GM12878 (cell line): Measurements from ENCODE around the gene SKIC8. TPM values are rescaled to one million over a fixed set of nuclear protein-coding genes. Genes with fewer than 3 reads are reported as not detected.

Source experiments
- ATAC-seq: fragments of 200-7000 bp; cut with Tn5 transposase; 3 replicates; pipeline ENCODE4 v1.9.1; 2020; ENCODE audit warnings: mild to moderate bottlenecking, moderate library complexity
- BruUV-seq: library from RNA; stranded (reverse); fragments of 400-500 nt; replicated peaks from 2 replicates; lab custom pipeline; 2021; lab: Mats Ljungman, UMichigan
- CTCF ChIA-PET: fragments of 300-600 bp; sonication (Branson Sonifier 250); formaldehyde crosslinking; extraction: SDS; loops from one replicate; lab custom pipeline; 2021; ENCODE audit warnings: inconsistent platforms; lab: Yijun Ruan, JAX
- POLR2A ChIA-PET: fragments of 350-600 bp; formaldehyde crosslinking; extraction: SDS; loops from one replicate; lab custom pipeline; 2021; ENCODE audit warnings: inconsistent platforms; lab: Charles Lee
- RAD21 ChIA-PET: fragments of 300-600 bp; sonication (Branson Sonifier 250); formaldehyde crosslinking; loops from one replicate; lab custom pipeline; 2023; ENCODE audit warnings: antibody characterized with exemption; ENCODE audit not compliant: unreplicated experiment; lab: Charles Lee
- SMC1A ChIA-PET: fragments of 300-600 bp; sonication (Branson Sonifier 250); formaldehyde crosslinking; loops from one replicate; lab custom pipeline; 2023; ENCODE audit not compliant: unreplicated experiment, uncharacterized antibody; lab: Charles Lee
- DNase-seq: peaks from one replicate; pipeline ENCODE4 v3.0.0-alpha.2; 2011; ENCODE audit warnings: low read depth, low spot score
- FAIRE-seq: peaks from 3 replicates; lab custom pipeline; 2011; peaks lifted over from hg19 to GRCh38; lab: Jason Lieb, UNC
- H2AFZ ChIP-seq: 2 replicates; pipeline ENCODE4 v1.6.0; 2011; ENCODE audit warnings: low read depth, low read length, control low read depth; ENCODE audit not compliant: control insufficient read depth
- H3K27ac ChIP-seq: 2 replicates; pipeline ENCODE4 v1.5.1; 2011; ENCODE audit warnings: control low read depth; ENCODE audit not compliant: control insufficient read depth, insufficient read depth
- H3K27me3 ChIP-seq, 2 experiments: replicated peaks in 1 of 2; 2 replicates each; pipeline versions ENCODE4 v1.6.0 to v1.6.1; 2011; ENCODE audit warnings: low read length in 1 of 2; ENCODE audit not compliant: control insufficient read depth in 2 of 2, insufficient read depth in 2 of 2
- H3K36me3 ChIP-seq, 2 experiments: 2 replicates each; pipeline ENCODE4 v1.5.1; 2011; ENCODE audit warnings: low read length in 1 of 2; ENCODE audit not compliant: control insufficient read depth in 2 of 2, insufficient read depth in 2 of 2
- H3K4me1 ChIP-seq: 2 replicates; pipeline ENCODE4 v1.6.1; 2011; ENCODE audit warnings: mild to moderate bottlenecking, low read length, moderate library complexity, mixed read lengths; ENCODE audit not compliant: control insufficient read depth, insufficient read depth
- H3K4me2 ChIP-seq: 2 replicates; pipeline ENCODE4 v1.6.0; 2011; ENCODE audit warnings: control low read depth; ENCODE audit not compliant: control insufficient read depth, insufficient read depth
- H3K4me3 ChIP-seq: fragments of 200-600 bp; sonication (generic); 2 replicates; pipeline ENCODE4 v1.5.1; 2016
- H3K79me2 ChIP-seq: 2 replicates; pipeline ENCODE4 v1.6.0; 2011; ENCODE audit warnings: low read length; ENCODE audit not compliant: control insufficient read depth, insufficient read depth
- H3K9ac ChIP-seq: 2 replicates; pipeline ENCODE4 v1.8.0; 2011; ENCODE audit warnings: low read length, control low read depth, mixed read lengths; ENCODE audit not compliant: control insufficient read depth, insufficient read depth
- H3K9me3 ChIP-seq: replicated peaks from 3 replicates; pipeline ENCODE4 v1.5.1; 2011; ENCODE audit warnings: mild to moderate bottlenecking, low read length; ENCODE audit not compliant: control insufficient read depth, insufficient read depth
- H4K20me1 ChIP-seq: 2 replicates; pipeline ENCODE4 v1.6.0; 2011; ENCODE audit not compliant: control insufficient read depth, insufficient read depth
- IKZF2 ChIP-seq, 2 experiments: fragments of 450-650 bp; IDR thresholded peaks; 2 replicates each; pipeline ENCODE4 v1.6.1; 2017; ENCODE audit warnings: mild to moderate bottlenecking in 2 of 2, moderate library complexity in 2 of 2
- KDM1A ChIP-seq: fragments of 200-600 bp; sonication (generic); IDR thresholded peaks from 2 replicates; pipeline ENCODE4 v1.6.1; 2016; ENCODE audit warnings: borderline replicate concordance
- KLF5 ChIP-seq: fragments of 450-650 bp; IDR thresholded peaks from 2 replicates; pipeline ENCODE4 v1.6.1; 2014; ENCODE audit warnings: mild to moderate bottlenecking; ENCODE audit not compliant: partially characterized antibody
- MXI1 ChIP-seq: fragments of 150-350 bp; IDR thresholded peaks from 2 replicates; pipeline ENCODE4 v1.6.1; 2011; ENCODE audit warnings: low read depth, mild to moderate bottlenecking, inconsistent platforms, low read length, improper control_type of control experiment
- POU2F2 ChIP-seq: IDR thresholded peaks from 3 replicates; pipeline ENCODE4 v1.6.1; 2011; ENCODE audit warnings: low read depth, mild to moderate bottlenecking, low read length, borderline replicate concordance
- RBBP5 ChIP-seq: fragments of 200-600 bp; sonication (generic); conservative IDR thresholded peaks from 2 replicates; pipeline ENCODE4 v1.6.1; 2016
- RCOR1 ChIP-seq: conservative IDR thresholded peaks from 2 replicates; pipeline ENCODE4 v1.6.1; 2012; ENCODE audit warnings: low read depth, low read length, improper control_type of control experiment
- RFX5 ChIP-seq: IDR thresholded peaks from 2 replicates; pipeline ENCODE4 v1.6.1; 2011; ENCODE audit warnings: low read depth, low read length, improper control_type of control experiment
- YY1 ChIP-seq: IDR thresholded peaks from 2 replicates; pipeline ENCODE4 v1.6.1; 2011; ENCODE audit warnings: low read depth, mild to moderate bottlenecking, low read length
- WGBS: methylation state at CpG from one replicate; pipeline ENCODE4 v1.1.6; 2016; ENCODE audit warnings: low lambda C conversion rate; ENCODE audit not compliant: insufficient replicate concordance, insufficient coverage; ENCODE audit errors: missing lambda C conversion rate; 5-methylcytosine and 5-hydroxymethylcytosine counted together
- in situ Hi-C: fragments of 300-500 bp; cut with MboI; formaldehyde crosslinking; loops from 9 replicates; pipeline ENCODE4 v1.14.3; 2018; ENCODE audit warnings: mixed read lengths
- intact Hi-C: fragments of 100-400 bp; cut with micrococcal nuclease; formaldehyde crosslinking; loops from one replicate; pipeline ENCODE4 v1.14.2; 2022; ENCODE audit not compliant: unreplicated experiment
- polyA plus RNA-seq, 11 experiments: library from polyadenylated mRNA; depleted of rRNA in 4 of 11; unstranded in 6 of 11; stranded (reverse) in 5 of 11; fragments of >200 nt; fragmentation: Nextera tagmentation in 4 of 11; fragmentation: Illumina TruSeq in 1 of 11; extraction: Ambion mirVana in 4 of 11; extraction: Trizol in 1 of 11; gene quantifications; 1 replicate in 1 of 11; 2 replicates in 10 of 11; pipeline versions ENCODE4 v1.2.1 to v1.2.3, GENCODE V29; 2011 to 2016; ENCODE audit warnings: inconsistent platforms in 2 of 11, missing spikeins in 2 of 11, low read depth in 1 of 11
- total RNA-seq, 4 experiments: library from RNA; depleted of rRNA in 3 of 4; stranded (reverse); fragments of >200 nt in 3 of 4; fragmentation: Illumina TruSeq in 1 of 4; extraction: Trizol in 1 of 4; gene quantifications; 2 replicates each; pipeline versions ENCODE4 v1.2.1 to v1.2.3, GENCODE V29; 2013 to 2021
- TF ChIP-seq, protein P1 (sequence below): fragments of 150-350 bp; IDR thresholded peaks from 2 replicates; pipeline ENCODE4 v1.6.1; 2014; ENCODE audit warnings: mild to moderate bottlenecking, low read depth, low read length
- TF ChIP-seq, protein P2 (sequence below): fragments of 450-650 bp; IDR thresholded peaks from 2 replicates; pipeline ENCODE4 v1.6.1; 2017; ENCODE audit warnings: borderline replicate concordance
- TF ChIP-seq, protein P3 (sequence below): IDR thresholded peaks from 2 replicates; pipeline ENCODE4 v1.6.1; 2012; ENCODE audit warnings: low read depth, low read length, improper control_type of control experiment

Gene SKIC8
- total and polyA plus RNA-seq, 10 of the 15 experiments (the other 5 are each of a cell fraction or from before 2014, with no cell fraction given) = 57.0 to 288 (median 128) TPM

DNA sequence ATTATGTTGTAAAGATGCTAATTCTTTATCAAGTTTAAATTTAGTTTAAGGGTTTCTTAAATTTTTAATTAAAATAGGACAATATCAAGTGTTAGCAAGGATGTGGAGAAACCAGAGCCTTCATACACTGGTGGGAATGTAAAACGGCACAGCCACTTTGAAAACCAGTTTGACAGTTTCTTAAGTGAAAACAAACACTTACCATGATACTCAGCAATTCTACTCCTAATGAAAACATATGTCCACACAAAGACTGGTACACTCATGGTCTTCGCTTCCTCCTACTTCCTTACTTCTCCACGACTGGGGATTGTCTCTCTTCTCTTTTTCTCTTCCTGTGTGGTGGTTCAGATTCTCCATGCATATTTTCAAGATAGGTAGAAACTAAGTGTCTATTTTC, 9.2 kb downstream of the SKIC8 start:
- DNase-seq = no peak
- Histone ChIP-seq H3K9me3 (no peaks in the 10 kb centered on the region), H3K27me3 (no peaks in the 10 kb centered on the region), H3K4me2 (no peak overlapping the region), H4K20me1 (no peaks in the 10 kb centered on the region), H3K4me1 (no peaks in the 10 kb centered on the region), H3K9ac (no peak overlapping the region), H3K4me3 (no peak overlapping the region), H3K79me2 (no peaks in the 10 kb centered on the region), H3K36me3 (peaks cover 6 to 18% of the 10 kb centered on the region in 2 experiments), H2AFZ (no peak overlapping the region), H3K27ac (no peak overlapping the region)
- POLR2A ChIA-PET = no interaction called here
- SMC1A ChIA-PET = no interaction called here
- WGBS = 59% methylated on average over 3 of the region's 3 CpGs
- no peak for FAIRE-seq
- CTCF ChIA-PET = no interaction called here
- BruUV-seq = no TSS peak
- TF ChIP-seq MXI1 (no peak), KLF5 (no peak), RBBP5 (no peak), RCOR1 (no peak), KDM1A (no peak), POU2F2 (no peak), YY1 (no peak), RFX5 (no peak), IKZF2 (IDR thresholded peaks at IDR 0.05) (no peak)
- TF ChIP-seq, protein P1, sequence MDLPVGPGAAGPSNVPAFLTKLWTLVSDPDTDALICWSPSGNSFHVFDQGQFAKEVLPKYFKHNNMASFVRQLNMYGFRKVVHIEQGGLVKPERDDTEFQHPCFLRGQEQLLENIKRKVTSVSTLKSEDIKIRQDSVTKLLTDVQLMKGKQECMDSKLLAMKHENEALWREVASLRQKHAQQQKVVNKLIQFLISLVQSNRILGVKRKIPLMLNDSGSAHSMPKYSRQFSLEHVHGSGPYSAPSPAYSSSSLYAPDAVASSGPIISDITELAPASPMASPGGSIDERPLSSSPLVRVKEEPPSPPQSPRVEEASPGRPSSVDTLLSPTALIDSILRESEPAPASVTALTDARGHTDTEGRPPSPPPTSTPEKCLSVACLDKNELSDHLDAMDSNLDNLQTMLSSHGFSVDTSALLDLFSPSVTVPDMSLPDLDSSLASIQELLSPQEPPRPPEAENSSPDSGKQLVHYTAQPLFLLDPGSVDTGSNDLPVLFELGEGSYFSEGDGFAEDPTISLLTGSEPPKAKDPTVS = no peak
- TF ChIP-seq, protein P2, sequence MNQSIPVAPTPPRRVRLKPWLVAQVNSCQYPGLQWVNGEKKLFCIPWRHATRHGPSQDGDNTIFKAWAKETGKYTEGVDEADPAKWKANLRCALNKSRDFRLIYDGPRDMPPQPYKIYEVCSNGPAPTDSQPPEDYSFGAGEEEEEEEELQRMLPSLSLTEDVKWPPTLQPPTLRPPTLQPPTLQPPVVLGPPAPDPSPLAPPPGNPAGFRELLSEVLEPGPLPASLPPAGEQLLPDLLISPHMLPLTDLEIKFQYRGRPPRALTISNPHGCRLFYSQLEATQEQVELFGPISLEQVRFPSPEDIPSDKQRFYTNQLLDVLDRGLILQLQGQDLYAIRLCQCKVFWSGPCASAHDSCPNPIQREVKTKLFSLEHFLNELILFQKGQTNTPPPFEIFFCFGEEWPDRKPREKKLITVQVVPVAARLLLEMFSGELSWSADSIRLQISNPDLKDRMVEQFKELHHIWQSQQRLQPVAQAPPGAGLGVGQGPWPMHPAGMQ = no peak
- TF ChIP-seq, protein P3, sequence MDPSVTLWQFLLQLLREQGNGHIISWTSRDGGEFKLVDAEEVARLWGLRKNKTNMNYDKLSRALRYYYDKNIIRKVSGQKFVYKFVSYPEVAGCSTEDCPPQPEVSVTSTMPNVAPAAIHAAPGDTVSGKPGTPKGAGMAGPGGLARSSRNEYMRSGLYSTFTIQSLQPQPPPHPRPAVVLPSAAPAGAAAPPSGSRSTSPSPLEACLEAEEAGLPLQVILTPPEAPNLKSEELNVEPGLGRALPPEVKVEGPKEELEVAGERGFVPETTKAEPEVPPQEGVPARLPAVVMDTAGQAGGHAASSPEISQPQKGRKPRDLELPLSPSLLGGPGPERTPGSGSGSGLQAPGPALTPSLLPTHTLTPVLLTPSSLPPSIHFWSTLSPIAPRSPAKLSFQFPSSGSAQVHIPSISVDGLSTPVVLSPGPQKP = no peak
- intact Hi-C loops (no loop called here), in situ Hi-C loops (no loop called here)
- ATAC-seq = no peak
- RAD21 ChIA-PET = no interaction called here
